Body of pancreas (tissue), 4 donors: ENCODE measurements around the gene RASGRF1. TPM values are rescaled to one million over a fixed set of nuclear protein-coding genes. Genes with fewer than 3 reads are reported as not detected.

Experiments used
- ATAC-seq: fragments of 150-250 bp; one replicate; pipeline ENCODE4 v1.9.1; 2016
- DNase-seq, 4 donors: peaks; one replicate each; pipeline ENCODE4 v3.0.0-alpha.2; 2019
- H3K27ac ChIP-seq, 4 donors: fragments of 200-600 bp; sonication (generic); 1 replicate in 3 of 4; 2 replicates in 1 of 4; pipeline versions ENCODE4 v1.5.1 to v1.6.1; 2016 to 2019; ENCODE audit warnings: mild to moderate bottlenecking in 1 of 4, mixed read lengths in 1 of 4, moderate library complexity in 1 of 4
- H3K27me3 ChIP-seq, 2 donors: fragments of 200-600 bp; sonication (generic); one replicate each; pipeline ENCODE4 v1.6.0; 2016; ENCODE audit warnings: mild to moderate bottlenecking in 1 of 2
- H3K36me3 ChIP-seq, 2 donors: fragments of 200-600 bp; sonication (generic); replicated peaks in 1 of 2; 2 replicates each; pipeline ENCODE4 v1.5.1; 2016; ENCODE audit warnings: low read depth in 2 of 2; ENCODE audit not compliant: insufficient read depth in 1 of 2
- H3K4me1 ChIP-seq: fragments of 200-600 bp; sonication (generic); one replicate; pipeline ENCODE4 v1.6.0; 2016
- H3K4me3 ChIP-seq, 2 donors: fragments of 200-600 bp; sonication (generic); 1 replicate in 1 of 2; 2 replicates in 1 of 2; pipeline ENCODE4 v1.5.1; 2016 to 2019
- H3K9me3 ChIP-seq, 3 donors: fragments of 200-600 bp; sonication (generic); 1 replicate in 2 of 3; 2 replicates in 1 of 3; pipeline ENCODE4 v1.5.1; 2016
- POLR2A ChIP-seq, 3 donors: fragments of 450-650 bp; IDR thresholded peaks; one replicate each; pipeline ENCODE4 v1.6.1; 2016; ENCODE audit warnings: antibody characterized with exemption in 3 of 3, mild to moderate bottlenecking in 2 of 3
- WGBS, 2 donors: methylation state at CpG; one replicate each; pipeline ENCODE4 v1.1.5; 2017; 5-methylcytosine and 5-hydroxymethylcytosine counted together
- intact Hi-C: fragments of 100-400 bp; cut with DNase I; formaldehyde crosslinking; loops from one replicate; pipeline ENCODE4 v1.15.1; 2023
- total RNA-seq, 2 donors: library from RNA; depleted of rRNA; stranded (reverse); fragments of >200 nt; gene quantifications; one replicate each; pipeline ENCODE4 v1.1.0, GENCODE V29; 2016
- TF ChIP-seq, protein P1 (sequence below), 7 experiments: fragments of 450-650 bp in 4 of 7; fragments of 200-600 bp in 3 of 7; sonication (generic) in 3 of 7; IDR thresholded peaks; one replicate each; pipeline ENCODE4 v1.5.1; 2016 to 2019; ENCODE audit warnings: antibody characterized with exemption in 7 of 7

Gene RASGRF1
- total RNA-seq, 2 donors from 2014 or later, result 1.0 to 3.6 TPM

DNA sequence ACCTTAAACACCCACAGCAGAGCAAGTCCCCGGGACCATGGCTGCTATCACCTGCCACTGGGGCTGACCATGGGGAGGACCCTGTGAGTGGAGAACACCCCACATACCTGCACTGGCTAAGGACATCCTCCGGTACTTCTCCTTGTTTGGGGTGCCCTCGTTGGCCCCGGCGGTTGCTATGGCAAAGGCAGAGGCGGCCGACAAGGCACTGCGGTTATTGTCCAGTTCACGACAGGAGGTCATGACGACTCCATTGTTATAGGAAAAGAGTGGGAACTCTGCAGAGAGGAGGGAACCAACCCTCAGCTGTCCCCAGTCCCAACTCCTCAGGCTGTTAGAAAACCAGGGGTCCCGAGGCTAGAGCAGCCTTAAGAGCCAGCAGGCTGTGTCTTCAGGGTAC lies 90.9 kb downstream of the RASGRF1 start:
- H3K36me3 ChIP-seq, result no peaks in the 10 kb centered on the region
- no peak overlapping the region for H3K4me3 ChIP-seq
- TF ChIP-seq, protein P1, sequence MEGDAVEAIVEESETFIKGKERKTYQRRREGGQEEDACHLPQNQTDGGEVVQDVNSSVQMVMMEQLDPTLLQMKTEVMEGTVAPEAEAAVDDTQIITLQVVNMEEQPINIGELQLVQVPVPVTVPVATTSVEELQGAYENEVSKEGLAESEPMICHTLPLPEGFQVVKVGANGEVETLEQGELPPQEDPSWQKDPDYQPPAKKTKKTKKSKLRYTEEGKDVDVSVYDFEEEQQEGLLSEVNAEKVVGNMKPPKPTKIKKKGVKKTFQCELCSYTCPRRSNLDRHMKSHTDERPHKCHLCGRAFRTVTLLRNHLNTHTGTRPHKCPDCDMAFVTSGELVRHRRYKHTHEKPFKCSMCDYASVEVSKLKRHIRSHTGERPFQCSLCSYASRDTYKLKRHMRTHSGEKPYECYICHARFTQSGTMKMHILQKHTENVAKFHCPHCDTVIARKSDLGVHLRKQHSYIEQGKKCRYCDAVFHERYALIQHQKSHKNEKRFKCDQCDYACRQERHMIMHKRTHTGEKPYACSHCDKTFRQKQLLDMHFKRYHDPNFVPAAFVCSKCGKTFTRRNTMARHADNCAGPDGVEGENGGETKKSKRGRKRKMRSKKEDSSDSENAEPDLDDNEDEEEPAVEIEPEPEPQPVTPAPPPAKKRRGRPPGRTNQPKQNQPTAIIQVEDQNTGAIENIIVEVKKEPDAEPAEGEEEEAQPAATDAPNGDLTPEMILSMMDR (IDR thresholded peaks at IDR 0.05), result no peak
- no peak for TF ChIP-seq POLR2A (IDR thresholded peaks at IDR 0.05)
- 46 to 67% methylated on average over 7 to 11 of the region's 11 CpGs for WGBS, 2 donors
- H3K9me3 ChIP-seq, result no peaks in the 10 kb centered on the region
- H3K4me1 ChIP-seq, result no peaks in the 10 kb centered on the region
- H3K27ac ChIP-seq, result no peak overlapping the region
- intact Hi-C loops, result no loop called here
- no peak for ATAC-seq
- H3K27me3 ChIP-seq, result no peaks in the 10 kb centered on the region
- no peak for DNase-seq

GRCh38 chr15:78998526-78998925 lies 92.1 kb downstream of the RASGRF1 start:
- H3K27ac ChIP-seq, result no peak overlapping the region
- TF ChIP-seq, protein P1 (IDR thresholded peaks at IDR 0.05), result no peak
- TF ChIP-seq POLR2A (IDR thresholded peaks at IDR 0.05), result no peak
- 78 to 80% methylated on average over 5 to 8 of the region's 8 CpGs for WGBS, 2 donors
- intact Hi-C loops, result no loop called here
- no peaks in the 10 kb centered on the region for H3K36me3 ChIP-seq
- H3K27me3 ChIP-seq, result no peaks in the 10 kb centered on the region
- H3K9me3 ChIP-seq, result no peaks in the 10 kb centered on the region
- no peak overlapping the region for H3K4me3 ChIP-seq
- no peak for DNase-seq
- no peak for ATAC-seq
- no peaks in the 10 kb centered on the region for H3K4me1 ChIP-seq

DNA sequence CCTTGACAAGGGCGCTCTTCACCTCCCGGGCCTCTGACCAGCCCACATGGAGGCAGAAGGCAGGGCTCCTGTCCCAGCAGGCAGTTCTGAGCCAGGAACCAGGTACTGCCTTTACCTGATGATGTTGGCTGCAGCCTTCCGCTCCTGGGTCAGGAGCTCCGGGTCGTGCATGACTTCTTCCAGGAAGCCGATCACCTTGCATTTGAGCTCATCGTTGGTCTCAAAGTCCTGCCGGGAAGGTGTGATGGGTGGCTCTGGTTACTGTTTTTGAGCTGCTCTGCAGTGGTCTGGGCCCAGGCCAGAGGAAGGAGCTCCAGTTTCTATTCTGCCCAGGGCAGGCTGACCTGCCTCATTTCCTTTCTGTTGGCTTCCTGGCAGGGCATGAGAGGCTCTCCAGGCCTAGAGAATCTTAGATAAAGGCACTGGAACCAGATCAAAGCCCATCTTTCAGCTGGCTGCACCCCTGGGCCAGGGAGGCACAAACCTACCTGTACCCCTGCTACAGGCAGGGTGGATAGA lies 92.5 kb downstream of the RASGRF1 start:
- no peak for TF ChIP-seq POLR2A (IDR thresholded peaks at IDR 0.05)
- TF ChIP-seq, protein P1 (IDR thresholded peaks at IDR 0.05), result no peak
- Histone ChIP-seq H3K36me3 (no peaks in the 10 kb centered on the region), H3K4me1 (no peaks in the 10 kb centered on the region), H3K4me3 (no peak overlapping the region), H3K9me3 (no peaks in the 10 kb centered on the region), H3K27ac (no peak overlapping the region), H3K27me3 (no peaks in the 10 kb centered on the region)
- WGBS, 2 donors, result 79 to 81% methylated on average over 5 to 8 of the region's 8 CpGs
- no peak for ATAC-seq
- intact Hi-C loops, result no loop called here
- DNase-seq, result no peak

GRCh38 chr15:78996894-78997275 lies 93.7 kb downstream of the RASGRF1 start:
- no peak overlapping the region for H3K27ac ChIP-seq
- no peaks in the 10 kb centered on the region for H3K4me1 ChIP-seq
- H3K27me3 ChIP-seq, result no peaks in the 10 kb centered on the region
- DNase-seq, result no peak
- intact Hi-C loops, result no loop called here
- H3K36me3 ChIP-seq, result no peaks in the 10 kb centered on the region
- 86% methylated on average over 6 of the region's 6 CpGs; no CpG with 5 or more reads in 1 of the 2 donors for WGBS, 2 donors
- H3K9me3 ChIP-seq, result no peaks in the 10 kb centered on the region
- no peak for ATAC-seq
- no peak for TF ChIP-seq POLR2A (IDR thresholded peaks at IDR 0.05)
- TF ChIP-seq, protein P1 (IDR thresholded peaks at IDR 0.05), result no peak
- no peak overlapping the region for H3K4me3 ChIP-seq
